Measurements from ENCODE around the gene PSMB10.

PSMB10 gene

GRCh38 chr16:67953641-67954375, 17.2 kb upstream of the PSMB10 start:
- no peaks in the 10 kb centered on the region for H4K20me1 ChIP-seq (ENCODE audit: insufficient read depth, low read length)
- no peaks in the 10 kb centered on the region for H3K79me2 ChIP-seq (ENCODE audit: low read length)
- H3K36me3 ChIP-seq (replicated peaks; ENCODE audit: low read depth, low read length): peaks cover 12% of the 10 kb centered on the region
- no peak overlapping the region for H2AFZ ChIP-seq (ENCODE audit: low read depth, low read length)
- no peak overlapping the region for H3K27ac ChIP-seq (ENCODE audit: low read length)
- no peak overlapping the region for H3K9ac ChIP-seq (ENCODE audit: low read length)
- no peaks in the 10 kb centered on the region for H3K27me3 ChIP-seq (ENCODE audit: low read depth, low read length)
- no peak overlapping the region for H3K4me2 ChIP-seq (ENCODE audit: low read length)
- no peak overlapping the region for H3K4me3 ChIP-seq (ENCODE audit: low read length)
- no peaks in the 10 kb centered on the region for H3K4me1 ChIP-seq (ENCODE audit: low read length)
- TF ChIP-seq, protein P1, sequence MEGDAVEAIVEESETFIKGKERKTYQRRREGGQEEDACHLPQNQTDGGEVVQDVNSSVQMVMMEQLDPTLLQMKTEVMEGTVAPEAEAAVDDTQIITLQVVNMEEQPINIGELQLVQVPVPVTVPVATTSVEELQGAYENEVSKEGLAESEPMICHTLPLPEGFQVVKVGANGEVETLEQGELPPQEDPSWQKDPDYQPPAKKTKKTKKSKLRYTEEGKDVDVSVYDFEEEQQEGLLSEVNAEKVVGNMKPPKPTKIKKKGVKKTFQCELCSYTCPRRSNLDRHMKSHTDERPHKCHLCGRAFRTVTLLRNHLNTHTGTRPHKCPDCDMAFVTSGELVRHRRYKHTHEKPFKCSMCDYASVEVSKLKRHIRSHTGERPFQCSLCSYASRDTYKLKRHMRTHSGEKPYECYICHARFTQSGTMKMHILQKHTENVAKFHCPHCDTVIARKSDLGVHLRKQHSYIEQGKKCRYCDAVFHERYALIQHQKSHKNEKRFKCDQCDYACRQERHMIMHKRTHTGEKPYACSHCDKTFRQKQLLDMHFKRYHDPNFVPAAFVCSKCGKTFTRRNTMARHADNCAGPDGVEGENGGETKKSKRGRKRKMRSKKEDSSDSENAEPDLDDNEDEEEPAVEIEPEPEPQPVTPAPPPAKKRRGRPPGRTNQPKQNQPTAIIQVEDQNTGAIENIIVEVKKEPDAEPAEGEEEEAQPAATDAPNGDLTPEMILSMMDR (IDR thresholded peaks at IDR 0.05; ENCODE audit: low read depth, low read length): no peak
- TF ChIP-seq EZH2phosphoT487 (IDR thresholded peaks at IDR 0.05; ENCODE audit: low read depth): no peak
- H3K9me3 ChIP-seq (ENCODE audit: insufficient read depth, low read length): no peaks in the 10 kb centered on the region

GRCh38 chr16:67951485-67951884, 14.8 kb upstream of the PSMB10 start:
- Histone ChIP-seq H3K4me2 (ENCODE audit: low read length) (no peak overlapping the region), H3K27ac (ENCODE audit: low read length) (no peak overlapping the region), H2AFZ (ENCODE audit: low read depth, low read length) (no peak overlapping the region), H3K79me2 (ENCODE audit: low read length) (no peaks in the 10 kb centered on the region), H3K9me3 (ENCODE audit: insufficient read depth, low read length) (no peaks in the 10 kb centered on the region), H3K4me3 (ENCODE audit: low read length) (no peak overlapping the region), H3K27me3 (ENCODE audit: low read depth, low read length) (no peaks in the 10 kb centered on the region), H4K20me1 (ENCODE audit: insufficient read depth, low read length) (no peaks in the 10 kb centered on the region), H3K9ac (ENCODE audit: low read length) (no peak overlapping the region), H3K36me3 (replicated peaks; ENCODE audit: low read depth, low read length) (peaks cover 20% of the 10 kb centered on the region), H3K4me1 (ENCODE audit: low read length) (no peaks in the 10 kb centered on the region)
- TF ChIP-seq EZH2phosphoT487 (IDR thresholded peaks at IDR 0.05; ENCODE audit: low read depth): no peak
- TF ChIP-seq, protein P1 (IDR thresholded peaks at IDR 0.05; ENCODE audit: low read depth, low read length): no peak

DNA sequence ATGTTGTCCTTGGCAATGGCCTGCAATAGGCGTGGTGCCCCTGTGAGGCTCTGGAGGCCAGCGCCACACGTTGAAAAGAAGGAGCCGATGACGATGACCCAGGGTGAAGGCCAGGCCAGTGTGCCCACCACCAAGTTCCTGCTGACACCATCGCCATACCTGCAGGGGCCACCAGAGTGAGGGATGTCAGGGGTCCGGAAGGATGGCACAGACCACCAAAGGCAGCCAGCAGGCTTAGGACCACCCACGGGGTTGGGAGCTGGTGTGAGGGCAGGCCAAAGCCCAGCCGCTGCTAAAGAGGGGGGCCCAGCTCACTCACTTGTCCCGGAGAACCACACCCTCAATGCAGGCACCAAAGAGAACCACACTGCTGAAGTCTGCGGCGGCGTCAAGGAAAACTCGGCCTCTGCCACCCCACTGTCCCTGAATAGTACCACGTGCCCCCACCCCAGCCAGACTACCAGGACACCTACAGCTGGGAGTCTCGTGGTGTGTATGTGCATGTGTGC, 13.7 kb upstream of the PSMB10 start:
- no peaks in the 10 kb centered on the region for H3K4me1 ChIP-seq (ENCODE audit: low read length)
- peaks cover 28% of the 10 kb centered on the region for H3K36me3 ChIP-seq (replicated peaks; ENCODE audit: low read depth, low read length)
- no peaks in the 10 kb centered on the region for H3K27me3 ChIP-seq (ENCODE audit: low read depth, low read length)
- no peak overlapping the region for H3K9ac ChIP-seq (ENCODE audit: low read length)
- no peaks in the 10 kb centered on the region for H4K20me1 ChIP-seq (ENCODE audit: insufficient read depth, low read length)
- H3K79me2 ChIP-seq (ENCODE audit: low read length): no peaks in the 10 kb centered on the region
- no peak for TF ChIP-seq EZH2phosphoT487 (IDR thresholded peaks at IDR 0.05; ENCODE audit: low read depth)
- TF ChIP-seq, protein P1 (IDR thresholded peaks at IDR 0.05; ENCODE audit: low read depth, low read length): no peak
- no peak overlapping the region for H2AFZ ChIP-seq (ENCODE audit: low read depth, low read length)
- H3K27ac ChIP-seq (ENCODE audit: low read length): no peak overlapping the region
- H3K9me3 ChIP-seq (ENCODE audit: insufficient read depth, low read length): no peaks in the 10 kb centered on the region
- no peak overlapping the region for H3K4me2 ChIP-seq (ENCODE audit: low read length)
- no peak overlapping the region for H3K4me3 ChIP-seq (ENCODE audit: low read length)

DNA sequence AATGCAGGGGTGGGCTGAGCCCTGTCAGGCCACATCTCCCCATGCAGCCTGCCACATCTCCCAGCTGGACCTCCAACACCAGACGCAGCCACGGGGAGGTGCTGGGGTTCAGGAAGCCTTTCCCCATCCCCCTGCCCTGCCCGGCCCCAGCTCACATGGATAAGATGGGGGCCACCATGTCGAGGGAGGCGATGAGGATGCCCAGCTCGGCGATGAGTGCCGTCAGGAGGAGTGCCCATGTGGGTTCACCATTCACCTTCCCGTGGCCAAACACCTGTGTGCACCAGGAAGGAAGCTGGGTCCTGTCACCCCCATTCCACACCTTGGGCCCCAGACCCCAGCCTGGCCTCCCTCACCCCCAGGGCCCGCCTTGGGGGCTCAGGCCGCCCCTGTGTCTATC, 13.0 kb upstream of the PSMB10 start:
- Histone ChIP-seq H4K20me1 (ENCODE audit: insufficient read depth, low read length) (no peaks in the 10 kb centered on the region), H3K9ac (ENCODE audit: low read length) (no peak overlapping the region), H3K27ac (ENCODE audit: low read length) (no peak overlapping the region), H3K9me3 (ENCODE audit: insufficient read depth, low read length) (no peaks in the 10 kb centered on the region), H3K4me1 (ENCODE audit: low read length) (no peaks in the 10 kb centered on the region), H3K36me3 (replicated peaks; ENCODE audit: low read depth, low read length) (peaks cover 26% of the 10 kb centered on the region), H2AFZ (ENCODE audit: low read depth, low read length) (no peak overlapping the region), H3K4me3 (ENCODE audit: low read length) (no peak overlapping the region), H3K79me2 (ENCODE audit: low read length) (no peaks in the 10 kb centered on the region), H3K4me2 (ENCODE audit: low read length) (no peak overlapping the region), H3K27me3 (ENCODE audit: low read depth, low read length) (no peaks in the 10 kb centered on the region)
- TF ChIP-seq, protein P1 (IDR thresholded peaks at IDR 0.05; ENCODE audit: low read depth, low read length): no peak
- TF ChIP-seq EZH2phosphoT487 (IDR thresholded peaks at IDR 0.05; ENCODE audit: low read depth): no peak
